HG02943 (cell line): ENCODE data around the gene SPOPL.
"Not testable (repeated sequence)": the region's sequence is repeated elsewhere in the genome, so short reads cannot be mapped to it uniquely, and the experiment has no call there.

Source experiments
- ATAC-seq: cut with Tn5 transposase; IDR thresholded peaks from one replicate; pipeline ENCODE4 v1.9.1; 2021; ENCODE audit warnings: mild to moderate bottlenecking, low read depth, moderate library complexity; ENCODE audit not compliant: unreplicated experiment

The SPOPL gene

DNA sequence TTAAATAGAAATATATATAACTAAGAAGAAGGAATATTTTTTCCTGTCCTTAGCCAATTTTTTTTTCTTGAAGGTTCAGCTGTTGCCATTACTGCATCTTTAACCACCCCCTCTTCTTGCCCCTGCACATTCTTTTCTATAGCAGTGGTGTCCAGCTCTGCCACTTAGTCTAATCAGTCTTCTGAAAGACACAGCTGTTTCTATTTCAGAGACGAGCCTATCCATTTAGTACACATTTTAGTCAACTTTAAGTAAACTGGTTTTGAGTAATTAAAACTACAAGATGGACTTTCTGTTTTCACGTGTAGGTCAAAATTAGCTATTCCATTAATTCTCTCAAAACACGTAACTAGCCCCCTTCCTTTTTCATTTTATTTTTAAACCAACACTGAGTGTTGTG lies 21.0 kb downstream of the SPOPL start:
- ATAC-seq: peak; percentile 67

GRCh38 chr2:138523018-138523672 lies 21.6 kb downstream of the SPOPL start:
- peak; percentile 44 for ATAC-seq

DNA sequence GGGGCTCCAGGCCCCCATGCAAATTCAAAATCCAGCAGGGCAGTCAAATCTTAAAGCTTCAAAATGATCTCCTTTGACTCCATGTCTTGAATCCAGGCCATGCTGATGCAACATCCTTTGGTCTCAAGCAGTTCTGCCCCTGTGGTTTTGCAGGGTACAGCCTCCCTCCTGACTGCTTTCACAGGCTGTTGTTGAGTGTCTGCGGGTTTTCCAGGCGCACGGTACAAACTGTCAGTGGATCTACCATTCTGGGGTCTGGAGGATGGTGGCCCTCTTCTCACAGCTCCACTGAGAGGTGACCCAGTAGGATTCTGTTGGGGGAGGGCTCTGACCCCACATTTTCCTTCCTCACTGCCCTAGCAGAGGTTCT lies 22.1 kb downstream of the SPOPL start:
- peak; percentile 43 for ATAC-seq

- not testable (repeated sequence) for ATAC-seq
These were observed 22.8 kb downstream of the SPOPL start for GRCh38 chr2:138524353-138524752.

DNA sequence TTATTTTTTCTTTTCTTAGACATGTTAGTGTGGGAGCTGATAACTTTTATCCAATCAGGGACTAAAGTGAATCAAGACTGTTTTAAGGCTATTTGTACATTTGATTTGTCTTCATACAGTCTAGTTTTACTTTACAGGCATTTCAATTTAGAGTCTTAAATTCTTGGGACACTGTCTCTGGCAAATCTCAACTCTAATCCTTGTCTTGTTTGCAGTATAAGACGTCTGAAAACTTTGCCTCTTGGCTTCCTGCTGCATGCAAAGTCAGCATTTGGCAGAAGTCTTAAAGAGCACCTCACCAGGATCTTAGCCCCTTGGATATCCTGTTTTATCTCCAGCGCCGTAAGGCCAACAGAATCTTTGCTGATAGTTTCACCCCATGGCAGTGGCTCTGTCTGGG lies 30.3 kb downstream of the SPOPL start:
- no peak for ATAC-seq

- ATAC-seq: no peak
These were observed 33.2 kb downstream of the SPOPL start for GRCh38 chr2:138534791-138535190.

DNA sequence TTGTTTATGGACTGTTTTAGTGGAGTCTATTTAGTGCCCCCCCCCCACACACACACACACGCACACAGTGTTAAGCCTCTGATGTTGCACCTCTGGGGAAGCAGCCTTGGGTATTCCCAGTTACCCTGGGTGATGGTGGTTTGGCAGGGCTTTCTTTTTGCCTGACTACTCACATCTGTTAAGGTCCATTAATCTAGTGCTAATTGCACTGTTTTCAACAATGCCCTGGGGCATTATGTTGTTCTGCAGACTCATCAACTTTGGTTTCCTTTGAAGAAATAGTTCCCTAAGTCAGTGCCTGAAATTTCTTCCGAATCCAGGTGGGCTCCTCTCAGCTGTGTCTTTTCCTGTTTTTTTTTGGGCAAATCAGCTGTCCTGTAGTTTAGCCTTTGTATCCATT lies 34.7 kb downstream of the SPOPL start:
- peak; percentile 49 for ATAC-seq

- no peak for ATAC-seq
These were observed 35.2 kb downstream of the SPOPL start for GRCh38 chr2:138536740-138537139.

DNA sequence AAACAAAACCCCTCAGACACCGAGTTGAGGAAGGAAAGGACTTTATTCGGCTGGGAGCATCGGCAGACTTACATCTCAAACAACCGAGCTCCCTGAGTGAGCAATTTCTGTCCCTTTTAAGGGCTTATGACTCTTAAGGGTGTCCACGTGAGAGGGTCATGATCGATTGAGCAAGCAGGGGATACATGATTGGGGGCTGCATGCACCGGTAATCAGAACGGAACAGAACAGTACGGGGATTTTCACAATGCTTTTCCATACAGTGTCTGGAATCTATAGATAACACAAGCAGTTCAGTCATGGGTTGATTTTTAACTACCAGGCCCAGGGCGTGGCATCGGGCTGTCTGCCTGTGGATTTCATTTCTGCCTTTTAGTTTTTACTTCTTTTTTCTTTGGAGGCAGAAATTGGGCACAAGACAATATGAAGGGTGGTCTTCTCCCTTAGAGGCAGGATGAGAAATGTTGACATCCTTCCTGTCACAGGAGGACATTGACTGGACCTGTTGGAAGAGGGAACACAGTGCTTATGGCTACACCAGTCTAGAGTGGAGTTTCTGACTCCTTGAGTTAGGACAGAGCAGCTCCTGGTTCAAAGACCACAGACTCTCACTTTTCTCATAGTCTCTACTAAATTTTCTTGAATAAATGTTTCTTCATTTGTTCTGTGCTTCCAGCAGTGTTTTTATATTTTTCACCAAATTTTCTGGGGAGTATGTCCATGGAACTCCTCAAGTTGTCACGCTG lies 35.8 kb downstream of the SPOPL start:
- ATAC-seq: no peak

DNA sequence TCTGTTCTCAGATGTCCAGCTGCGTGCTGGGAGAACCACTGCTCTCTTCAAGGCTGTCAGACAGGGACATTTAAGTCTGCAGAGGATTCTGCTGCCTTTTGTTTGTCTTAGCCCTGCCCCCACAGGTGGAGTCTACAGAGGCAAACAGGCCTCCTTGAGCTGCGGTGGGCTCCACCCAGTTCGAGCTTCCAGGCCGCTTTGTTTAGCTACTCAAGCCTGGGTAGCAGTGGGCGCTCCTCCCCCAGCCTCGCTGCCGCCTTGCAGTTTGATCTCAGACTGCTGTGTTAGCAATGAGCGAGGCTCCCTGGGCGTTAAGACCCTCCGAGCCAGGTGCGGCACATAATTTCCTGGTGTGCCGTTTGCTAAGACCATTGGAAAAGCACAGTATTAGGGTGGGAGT lies 42.6 kb downstream of the SPOPL start:
- ATAC-seq: not testable (repeated sequence)

DNA sequence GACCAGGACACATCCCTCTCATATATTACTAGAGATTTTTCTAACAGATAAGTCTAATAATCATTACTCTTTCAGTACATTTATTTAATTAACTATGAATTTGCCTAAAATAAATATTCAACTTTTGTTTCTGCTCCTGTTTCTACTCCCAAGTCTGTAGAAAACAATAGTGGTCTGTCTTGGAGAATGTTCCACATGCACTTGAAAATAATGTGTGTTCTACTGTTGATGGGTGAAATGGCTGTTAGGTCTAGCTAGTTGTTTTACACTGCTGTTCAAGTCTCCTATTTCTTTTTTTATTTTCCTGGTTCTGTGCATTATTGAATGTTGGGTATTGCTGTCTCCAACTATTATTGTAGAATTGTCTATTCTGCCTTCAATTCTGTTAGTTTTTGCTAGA lies 47.2 kb downstream of the SPOPL start:
- no peak for ATAC-seq

DNA sequence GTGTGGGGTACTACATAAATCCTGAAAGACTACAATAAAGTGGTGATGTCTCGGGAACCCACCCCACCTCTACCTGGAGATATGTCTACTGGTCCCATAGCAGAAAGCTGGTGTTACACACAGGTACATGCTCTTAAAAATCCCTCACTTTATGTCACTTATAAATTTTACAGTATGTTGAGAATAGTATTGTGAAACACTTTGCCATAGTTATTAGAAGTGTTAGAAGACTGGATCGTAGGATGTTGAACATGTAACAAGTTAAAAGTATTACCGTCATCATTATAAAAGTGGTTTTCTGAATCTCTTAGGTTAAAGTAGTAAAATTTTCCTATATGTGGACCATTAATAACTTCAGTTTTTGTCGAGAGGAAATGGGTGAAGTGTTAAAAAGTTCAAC lies 48.6 kb downstream of the SPOPL start:
- no peak for ATAC-seq

GRCh38 chr2:138550670-138551287 lies 49.2 kb downstream of the SPOPL start:
- no peak for ATAC-seq

DNA sequence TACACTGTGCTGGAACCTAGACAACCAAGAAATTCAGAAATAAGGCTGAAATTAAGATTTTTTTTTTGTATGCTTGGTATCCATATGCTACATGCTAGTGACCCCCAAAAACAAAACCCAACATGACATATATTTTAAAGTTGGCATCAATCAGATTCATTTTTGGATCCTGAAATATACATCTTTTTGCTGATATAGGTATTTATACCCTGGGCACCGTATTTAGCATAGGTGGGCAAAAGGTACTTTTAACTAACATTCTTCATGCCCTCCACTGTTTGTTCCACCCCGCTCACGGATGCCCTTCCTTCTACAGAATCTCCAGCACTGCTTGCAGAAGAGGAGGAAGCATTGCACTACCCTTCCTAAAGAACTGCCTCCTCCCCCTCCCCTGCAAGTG lies 52.6 kb downstream of the SPOPL start:
- ATAC-seq: no peak

DNA sequence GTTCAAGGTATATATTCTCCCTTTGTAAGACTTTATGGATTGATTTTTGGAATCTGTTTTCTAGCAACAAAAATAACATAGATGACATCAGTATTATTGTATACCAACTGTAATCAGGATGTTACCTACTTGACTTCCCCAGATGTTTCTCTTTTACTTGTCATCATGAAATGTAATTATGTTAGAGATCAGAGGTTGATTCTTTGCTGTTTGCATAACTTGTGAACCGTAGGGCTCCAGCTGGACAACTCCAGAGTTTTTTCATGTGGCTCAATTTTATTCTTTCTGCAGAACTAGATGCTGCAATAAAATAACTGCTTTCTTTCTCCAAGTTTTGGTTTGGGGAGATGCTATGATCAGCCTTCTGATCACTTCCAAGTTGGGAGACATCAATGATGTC lies 58.1 kb downstream of the SPOPL start:
- no peak for ATAC-seq

- no peak for ATAC-seq
These were observed 63.1 kb downstream of the SPOPL start for GRCh38 chr2:138564586-138565229.

DNA sequence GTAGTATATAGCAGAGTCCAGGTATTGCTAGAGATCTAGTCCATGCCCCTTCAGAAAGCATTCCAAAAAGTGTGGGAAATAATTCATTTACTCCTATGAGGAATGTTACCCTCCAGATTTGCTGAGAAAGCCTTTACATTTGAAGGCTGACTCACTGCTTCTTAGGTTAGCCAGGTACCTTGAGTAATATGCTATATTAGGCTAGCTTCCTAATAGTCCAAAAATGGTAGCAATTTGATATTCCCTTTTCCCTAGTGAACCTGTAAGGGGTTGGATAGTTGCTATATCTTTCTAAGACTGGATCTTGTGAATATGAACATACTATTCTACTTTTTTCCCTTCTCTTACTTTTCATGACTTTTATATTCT lies 63.6 kb downstream of the SPOPL start:
- ATAC-seq: no peak

- no peak for ATAC-seq
These were observed 70.7 kb downstream of the SPOPL start for GRCh38 chr2:138572318-138572717.

DNA sequence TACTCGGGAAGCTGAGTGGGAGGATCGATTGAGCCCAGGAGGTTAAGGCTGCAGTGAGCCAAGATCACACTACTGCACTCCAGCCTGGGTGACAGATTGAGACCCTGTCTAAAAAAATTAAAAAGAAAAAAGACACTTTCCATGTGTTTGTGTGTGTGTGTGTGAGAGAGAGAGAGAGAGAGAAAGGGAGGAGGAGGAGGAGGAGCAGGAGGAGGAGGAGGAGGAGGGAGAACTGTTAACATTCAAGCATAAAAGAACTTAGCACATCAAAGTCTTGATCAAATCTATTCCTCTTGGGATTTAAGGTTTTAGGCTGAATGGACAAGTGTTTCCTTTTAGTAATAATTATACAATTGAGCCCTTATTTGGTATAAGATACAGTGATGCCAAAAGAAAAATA lies 75.5 kb downstream of the SPOPL start:
- ATAC-seq: no peak

GRCh38 chr2:138579556-138579955 lies 78.0 kb downstream of the SPOPL start:
- ATAC-seq: no peak

DNA sequence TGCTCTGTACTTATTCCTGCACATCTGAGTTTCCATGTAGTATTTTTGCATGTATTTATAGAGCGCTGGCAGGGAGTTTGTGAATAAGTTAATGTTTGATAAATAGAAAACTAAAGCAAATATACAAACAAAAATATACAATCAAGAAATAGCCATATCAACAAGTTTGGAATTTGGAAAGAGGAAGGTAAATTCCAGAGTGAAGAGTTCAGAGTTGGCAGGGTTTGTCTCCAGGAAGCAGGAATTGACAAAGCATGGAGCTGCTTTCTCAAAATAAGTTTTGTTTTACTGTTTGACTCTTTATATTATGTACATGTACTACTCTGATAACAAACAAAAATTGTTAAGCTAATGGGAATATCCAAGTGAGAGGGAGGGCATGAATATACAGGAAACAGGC lies 80.3 kb downstream of the SPOPL start:
- no peak for ATAC-seq
